Activated CD8-positive, alpha-beta T cell treated with anti-CD3 and anti-CD28 coated beads for 36 hours (primary cell): ENCODE measurements around the gene PLCH1. TPM values are rescaled to one million over a fixed set of nuclear protein-coding genes. Genes with fewer than 3 reads are reported as not detected.

Experiments used
- ATAC-seq: fragments of 200-7000 bp; cut with Tn5 transposase; one replicate; pipeline ENCODE4 v1.10.0; 2021; ENCODE audit warnings: mild to moderate bottlenecking, moderate library complexity
- CTCF ChIA-PET: fragments of 350-600 bp; sonication (Branson Sonifier 250); formaldehyde crosslinking; loops from one replicate; lab custom pipeline; 2021; ENCODE audit warnings: antibody characterized with exemption; lab: Charles Lee
- POLR2A ChIA-PET: fragments of 350-600 bp; sonication (Branson Sonifier 250); formaldehyde crosslinking; loops from one replicate; lab custom pipeline; 2021; ENCODE audit warnings: antibody characterized with exemption; lab: Charles Lee
- DNase-seq: peaks from one replicate; pipeline ENCODE4 v3.0.0-alpha.2; 2020
- H3K27ac Mint-ChIP-seq: one replicate; pipeline ENCODE4 v1.8.0; 2021; ENCODE audit warnings: mild to moderate bottlenecking, mixed read lengths
- H3K27me3 Mint-ChIP-seq: one replicate; pipeline ENCODE4 v1.8.0; 2021; ENCODE audit warnings: mixed read lengths
- H3K36me3 Mint-ChIP-seq: one replicate; pipeline ENCODE4 v1.8.0; 2021; ENCODE audit warnings: low read depth, mixed read lengths
- H3K4me1 Mint-ChIP-seq: one replicate; pipeline ENCODE4 v1.8.0; 2021; ENCODE audit warnings: low read depth, mixed read lengths
- H3K4me3 Mint-ChIP-seq: one replicate; pipeline ENCODE4 v1.8.0; 2021; ENCODE audit warnings: mild to moderate bottlenecking, moderate library complexity, mixed read lengths
- H3K9me3 Mint-ChIP-seq: one replicate; pipeline ENCODE4 v1.8.0; 2021; ENCODE audit warnings: mixed read lengths
- CTCF ChIP-seq: fragments of 200-600 bp; IDR thresholded peaks from one replicate; pipeline ENCODE4 v1.8.0; 2022; ENCODE audit warnings: antibody characterized with exemption, mild to moderate bottlenecking
- intact Hi-C: fragments of 100-400 bp; cut with micrococcal nuclease; formaldehyde crosslinking; loops from one replicate; pipeline ENCODE4 v1.10.0; 2022
- total RNA-seq, 2 experiments: library from RNA; stranded (reverse); gene quantifications; one replicate each; pipeline ENCODE4 v1.2.3, GENCODE V29; 2021

The PLCH1 gene
- total RNA-seq, 2 experiments from 2014 or later: 0.20 to 0.32 TPM

GRCh38 chr3:155712008-155712407 is 32.9 kb downstream of the PLCH1 start:
- H3K36me3 Mint-ChIP-seq: no peaks in the 10 kb centered on the region

GRCh38 chr3:155704771-155705559 is 39.9 kb downstream of the PLCH1 start:
- Mint-ChIP-seq H3K4me1 (no peaks in the 10 kb centered on the region), H3K27me3 (no peaks in the 10 kb centered on the region), H3K9me3 (no peaks in the 10 kb centered on the region), H3K36me3 (no peaks in the 10 kb centered on the region), H3K4me3 (no peak overlapping the region), H3K27ac (no peak overlapping the region)
- TF ChIP-seq CTCF: no peak
- DNase-seq (no peak), ATAC-seq (no peak)
- intact Hi-C loops: loop anchor here (10.0 kb wide), 1 partner anchor 1380 kb away; the partner anchor contains the start of gene DHX36
- ChIA-PET CTCF (no interaction called here), POLR2A (no interaction called here)

More at GRCh38 chr3:155712008-155712407, 32.9 kb downstream of the PLCH1 start:
- no peak overlapping the region for H3K4me3 Mint-ChIP-seq
- H3K4me1 Mint-ChIP-seq: no peaks in the 10 kb centered on the region
- intact Hi-C loops: no loop called here
- no peak for ATAC-seq
- no peaks in the 10 kb centered on the region for H3K27me3 Mint-ChIP-seq
- TF ChIP-seq CTCF: no peak
- DNase-seq: no peak
- POLR2A ChIA-PET: no interaction called here
- CTCF ChIA-PET: interaction anchor here (0.9 to 1.7 kb wide), 2 partner anchors 10 to 12 kb away, joined by 3 to 4 read pairs; no protein-coding TSS in a partner anchor
- no peak overlapping the region for H3K27ac Mint-ChIP-seq
- H3K9me3 Mint-ChIP-seq: no peaks in the 10 kb centered on the region

DNA sequence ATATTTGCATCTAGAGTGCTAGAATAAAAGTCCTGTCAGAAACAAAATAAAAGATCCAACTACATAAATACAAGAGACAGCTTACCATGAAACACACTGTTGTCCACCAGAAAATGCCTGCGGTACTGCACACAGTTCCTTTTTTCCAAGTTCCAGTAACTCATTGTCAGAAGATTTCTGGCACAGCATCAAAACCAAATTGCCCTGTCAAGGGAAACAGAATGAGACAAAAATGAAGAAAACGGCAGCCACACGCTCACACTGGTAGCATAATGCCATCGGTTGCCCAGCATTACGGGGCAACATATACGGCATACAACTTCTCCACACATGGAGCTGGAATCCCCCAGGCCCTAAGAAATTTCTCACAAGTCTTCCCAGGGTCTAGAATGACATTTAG is 40.8 kb downstream of the PLCH1 start:
- H3K4me1 Mint-ChIP-seq: no peaks in the 10 kb centered on the region
- intact Hi-C loops: loop anchor here (10.0 kb wide), 1 partner anchor 1379 kb away; the partner anchor contains the start of gene DHX36
- no peak overlapping the region for H3K27ac Mint-ChIP-seq
- H3K4me3 Mint-ChIP-seq: no peak overlapping the region
- no peak for DNase-seq
- TF ChIP-seq CTCF: no peak
- H3K9me3 Mint-ChIP-seq: no peaks in the 10 kb centered on the region
- no peak for ATAC-seq
- no peaks in the 10 kb centered on the region for H3K36me3 Mint-ChIP-seq
- POLR2A ChIA-PET: no interaction called here
- H3K27me3 Mint-ChIP-seq: no peaks in the 10 kb centered on the region
- CTCF ChIA-PET: interaction anchor here (5.4 kb wide), 1 partner anchor 351 kb away, joined by 40 read pairs; no protein-coding TSS in a partner anchor

DNA sequence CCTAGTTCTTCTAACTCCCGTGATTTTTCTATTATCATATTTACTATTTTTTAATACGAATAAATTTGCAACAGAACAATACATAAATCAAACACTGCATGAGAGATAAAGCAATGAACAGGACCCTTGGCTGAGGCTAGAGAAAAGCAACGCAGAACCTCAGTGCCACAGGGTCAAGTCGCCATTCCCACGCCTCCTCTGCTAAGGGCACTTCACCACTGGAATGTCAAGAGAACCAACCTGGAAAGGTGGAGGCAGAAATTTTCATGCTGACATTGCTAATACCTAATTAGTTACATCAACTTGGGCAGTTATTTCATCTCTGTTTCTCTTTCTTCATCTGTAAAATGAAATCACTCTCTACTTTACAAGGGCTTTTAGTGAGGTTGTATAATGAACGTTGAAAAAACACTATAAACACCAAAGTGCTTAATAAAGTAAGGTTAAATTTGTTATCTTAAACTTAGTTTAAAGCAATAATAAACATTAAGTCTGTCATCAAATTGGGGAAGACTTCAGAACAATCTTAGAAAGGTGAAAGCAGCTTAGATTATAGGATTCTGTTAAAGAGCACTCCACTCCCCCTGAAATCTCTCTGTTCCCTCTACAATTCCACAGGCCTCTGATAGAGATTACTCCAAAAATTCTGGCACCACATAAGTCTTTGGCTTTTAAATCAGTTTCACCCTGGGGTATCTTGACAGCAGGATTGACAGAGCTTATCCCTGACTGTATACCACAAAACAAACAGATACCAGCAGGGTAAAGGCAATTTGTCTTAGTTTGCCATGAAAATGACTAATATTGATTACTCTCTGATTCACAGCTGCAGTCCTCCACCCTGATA is 41.9 kb downstream of the PLCH1 start:
- intact Hi-C loops: loop anchor here (2.0 to 10.0 kb wide), 2 partner anchors 350 to 1378 kb away; partner anchors contain the start of gene DHX36
- Mint-ChIP-seq H3K4me1 (no peaks in the 10 kb centered on the region), H3K36me3 (no peaks in the 10 kb centered on the region), H3K4me3 (no peak overlapping the region), H3K9me3 (no peaks in the 10 kb centered on the region), H3K27me3 (no peaks in the 10 kb centered on the region), H3K27ac (no peak overlapping the region)
- TF ChIP-seq CTCF: no peak
- no peak for DNase-seq
- POLR2A ChIA-PET: no interaction called here
- ATAC-seq: no peak
- CTCF ChIA-PET: interaction anchor here (0.9 to 5.4 kb wide), 15 partner anchors 7 to 1367 kb away, joined by 3 to 40 read pairs (median 4); no protein-coding TSS in a partner anchor
